ENCODE results near the gene DOCK2. TPM values are rescaled to one million over a fixed set of nuclear protein-coding genes. Genes with fewer than 3 reads are reported as not detected.

Gene DOCK2
- polyA plus RNA-seq, 3 donors: 57.5 to 178 (median 115) TPM

DNA sequence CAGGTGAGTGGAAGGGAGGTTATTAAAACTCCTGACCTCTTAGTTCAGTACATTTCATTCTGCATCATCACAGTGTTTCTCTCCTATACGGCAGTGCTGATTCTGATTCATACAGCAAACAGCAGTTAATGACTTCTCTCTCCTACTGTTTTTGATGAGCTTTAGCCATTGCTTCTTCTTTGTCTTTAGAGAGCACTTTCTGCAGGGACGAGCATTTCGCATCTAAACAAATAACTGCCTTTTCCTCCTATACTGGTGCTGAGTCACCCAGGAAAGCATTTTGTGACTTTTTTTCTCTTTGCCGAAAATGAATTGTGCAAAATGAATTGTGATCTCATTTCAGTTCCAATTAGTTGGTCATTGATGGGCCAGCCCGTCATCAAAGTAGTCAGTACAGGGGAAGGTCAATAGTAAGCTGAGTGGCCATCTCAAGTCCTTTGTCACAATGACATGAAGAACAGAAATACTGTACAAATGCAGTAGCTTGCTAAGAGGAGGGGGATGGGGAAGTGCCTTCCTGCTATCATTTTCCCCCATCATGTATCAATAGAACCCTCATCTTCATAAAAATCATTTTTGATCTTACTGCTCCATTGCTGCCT, 244.7 kb downstream of the DOCK2 start:
- Histone ChIP-seq H3K36me3 (replicated peaks in 1 of 2; ENCODE audit: control insufficient read depth in 1 of 2, insufficient read depth in 2 of 2, low read length in 2 of 2) (peaks cover 10 to 38% of the 10 kb centered on the region in 2 donors), H3K9me3 (replicated peaks in 1 of 2; ENCODE audit: control insufficient read depth in 1 of 2, insufficient read depth in 1 of 2, low read length in 2 of 2) (no peaks in the 10 kb centered on the region), H3K79me2 (ENCODE audit: insufficient read depth, low read length) (peaks cover 86% of the 10 kb centered on the region), H3K27ac (ENCODE audit: low read depth in 1 of 2, low read length in 2 of 2) (peak overlapping the region in 1 of 2 donors; percentile 87), H2AFZ (ENCODE audit: insufficient read depth, low read depth, low read length, poor library complexity, severe bottlenecking) (no peak overlapping the region), H3K4me1 (ENCODE audit: control insufficient read depth in 1 of 2, insufficient read depth in 2 of 2, low read length in 2 of 2) (peaks cover 61 to 65% of the 10 kb centered on the region in 2 donors), H4K20me1 (ENCODE audit: insufficient read depth, low read length) (peaks cover 65% of the 10 kb centered on the region), H3K4me2 (replicated peaks; ENCODE audit: extremely low read depth, low read length, poor library complexity, severe bottlenecking) (peak overlapping the region; percentile 53), H3K4me3 (replicated peaks in 1 of 3; ENCODE audit: low read depth in 2 of 3, low read length in 3 of 3) (peak overlapping the region in 1 of 3 experiments; percentile 42), H3K9ac (ENCODE audit: insufficient read depth, low read length, poor library complexity, severe bottlenecking) (peak overlapping the region; percentile 11), H3K27me3 (ENCODE audit: control insufficient read depth in 2 of 2, insufficient read depth in 2 of 2, low read length in 2 of 2) (no peaks in the 10 kb centered on the region)
- no peaks in the 10 kb centered on the region for H3K27me3 Mint-ChIP-seq (ENCODE audit: low read depth in 3 of 3)
- no peaks in the 10 kb centered on the region for H3K9me3 Mint-ChIP-seq
- 13% methylated on average over 1 of the region's 5 CpGs for WGBS (ENCODE audit: insufficient coverage)
- peak overlapping the region in 1 of 2 donors; percentile 66 for H3K4me3 Mint-ChIP-seq
- intact Hi-C loops (cut with micrococcal nuclease): no loop called here
- peaks cover 70% of the 10 kb centered on the region for H3K4me1 Mint-ChIP-seq
- peak overlapping the region; percentile 38 to 92 (median 84) for H3K27ac Mint-ChIP-seq
- peak in 2 of 3 donors; percentile 9 to 27 for DNase-seq
- TF ChIP-seq, protein P1, sequence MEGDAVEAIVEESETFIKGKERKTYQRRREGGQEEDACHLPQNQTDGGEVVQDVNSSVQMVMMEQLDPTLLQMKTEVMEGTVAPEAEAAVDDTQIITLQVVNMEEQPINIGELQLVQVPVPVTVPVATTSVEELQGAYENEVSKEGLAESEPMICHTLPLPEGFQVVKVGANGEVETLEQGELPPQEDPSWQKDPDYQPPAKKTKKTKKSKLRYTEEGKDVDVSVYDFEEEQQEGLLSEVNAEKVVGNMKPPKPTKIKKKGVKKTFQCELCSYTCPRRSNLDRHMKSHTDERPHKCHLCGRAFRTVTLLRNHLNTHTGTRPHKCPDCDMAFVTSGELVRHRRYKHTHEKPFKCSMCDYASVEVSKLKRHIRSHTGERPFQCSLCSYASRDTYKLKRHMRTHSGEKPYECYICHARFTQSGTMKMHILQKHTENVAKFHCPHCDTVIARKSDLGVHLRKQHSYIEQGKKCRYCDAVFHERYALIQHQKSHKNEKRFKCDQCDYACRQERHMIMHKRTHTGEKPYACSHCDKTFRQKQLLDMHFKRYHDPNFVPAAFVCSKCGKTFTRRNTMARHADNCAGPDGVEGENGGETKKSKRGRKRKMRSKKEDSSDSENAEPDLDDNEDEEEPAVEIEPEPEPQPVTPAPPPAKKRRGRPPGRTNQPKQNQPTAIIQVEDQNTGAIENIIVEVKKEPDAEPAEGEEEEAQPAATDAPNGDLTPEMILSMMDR (IDR thresholded peaks at IDR 0.05): no peak
- H3K36me3 Mint-ChIP-seq: peaks cover 41 to 60% of the 10 kb centered on the region in 2 donors

GRCh38 chr5:169886033-169886432, 249.0 kb downstream of the DOCK2 start:
- Histone ChIP-seq H3K36me3 (replicated peaks in 1 of 2; ENCODE audit: control insufficient read depth in 1 of 2, insufficient read depth in 2 of 2, low read length in 2 of 2) (peaks cover 10 to 58% of the 10 kb centered on the region in 2 donors), H4K20me1 (ENCODE audit: insufficient read depth, low read length) (peaks cover 94% of the 10 kb centered on the region), H3K27me3 (ENCODE audit: control insufficient read depth in 2 of 2, insufficient read depth in 2 of 2, low read length in 2 of 2) (no peaks in the 10 kb centered on the region), H3K9me3 (replicated peaks in 1 of 2; ENCODE audit: control insufficient read depth in 1 of 2, insufficient read depth in 1 of 2, low read length in 2 of 2) (no peaks in the 10 kb centered on the region), H3K27ac (ENCODE audit: low read depth in 1 of 2, low read length in 2 of 2) (no peak overlapping the region), H3K9ac (ENCODE audit: insufficient read depth, low read length, poor library complexity, severe bottlenecking) (no peak overlapping the region), H3K79me2 (ENCODE audit: insufficient read depth, low read length) (peaks cover 84% of the 10 kb centered on the region), H2AFZ (ENCODE audit: insufficient read depth, low read depth, low read length, poor library complexity, severe bottlenecking) (no peak overlapping the region), H3K4me3 (replicated peaks in 1 of 3; ENCODE audit: low read depth in 2 of 3, low read length in 3 of 3) (no peak overlapping the region), H3K4me2 (replicated peaks; ENCODE audit: extremely low read depth, low read length, poor library complexity, severe bottlenecking) (no peak overlapping the region), H3K4me1 (ENCODE audit: control insufficient read depth in 1 of 2, insufficient read depth in 2 of 2, low read length in 2 of 2) (peaks cover 18 to 23% of the 10 kb centered on the region in 2 donors)
- no peaks in the 10 kb centered on the region for H3K9me3 Mint-ChIP-seq
- DNase-seq: no peak
- H3K4me3 Mint-ChIP-seq: no peak overlapping the region
- H3K36me3 Mint-ChIP-seq: peaks cover 47 to 61% of the 10 kb centered on the region in 2 donors
- peaks cover 30% of the 10 kb centered on the region for H3K4me1 Mint-ChIP-seq
- H3K27ac Mint-ChIP-seq: peak overlapping the region in 1 of 7 donors; percentile 17
- no CpG with 5 or more reads among the region's 2 CpGs for WGBS (ENCODE audit: insufficient coverage)
- intact Hi-C loops (cut with micrococcal nuclease): no loop called here
- no peaks in the 10 kb centered on the region for H3K27me3 Mint-ChIP-seq (ENCODE audit: low read depth in 3 of 3)
- TF ChIP-seq, protein P1 (IDR thresholded peaks at IDR 0.05): no peak

Data from CD14-positive monocyte (primary cell).